RWPE2 (cell line): Measurements from ENCODE around the gene CLEC16A.

Source experiments
- ATAC-seq: fragments of 200-7000 bp; cut with Tn5 transposase; 3 replicates; pipeline ENCODE4 v1.9.1; 2021; ENCODE audit warnings: low read depth
- DNase-seq: peaks from one replicate; pipeline ENCODE4 v3.0.0-alpha.2; 2020; ENCODE audit warnings: low spot score
- H3K27ac ChIP-seq: fragments of 450-650 bp; 2 replicates; pipeline ENCODE4 v1.5.1; 2017; ENCODE audit warnings: mild to moderate bottlenecking; ENCODE audit not compliant: poor library complexity, severe bottlenecking
- H3K27me3 ChIP-seq: fragments of 250-450 bp; sonication (Bioruptor Pico); 2 replicates; pipeline ENCODE4 v1.5.1; 2021; ENCODE audit warnings: mild to moderate bottlenecking, moderate library complexity; ENCODE audit not compliant: insufficient read depth, poor library complexity, severe bottlenecking
- H3K36me3 ChIP-seq: fragments of 250-450 bp; sonication (Bioruptor Pico); 2 replicates; pipeline ENCODE4 v1.5.1; 2020; ENCODE audit warnings: low read depth, mild to moderate bottlenecking, moderate library complexity
- H3K4me1 ChIP-seq: fragments of 250-450 bp; sonication (Bioruptor Pico); 2 replicates; pipeline ENCODE4 v1.5.1; 2021; ENCODE audit warnings: mild to moderate bottlenecking, moderate library complexity; ENCODE audit not compliant: insufficient read depth, poor library complexity, severe bottlenecking
- H3K4me3 ChIP-seq: fragments of 250-450 bp; sonication (Bioruptor Pico); 2 replicates; pipeline ENCODE4 v1.5.1; 2021; ENCODE audit warnings: mild to moderate bottlenecking, moderate library complexity; ENCODE audit not compliant: severe bottlenecking
- H3K9me3 ChIP-seq: fragments of 250-450 bp; sonication (Bioruptor Pico); 2 replicates; pipeline ENCODE4 v1.5.1; 2021; ENCODE audit warnings: mild to moderate bottlenecking, moderate library complexity; ENCODE audit not compliant: severe bottlenecking
- TF ChIP-seq, protein P1 (sequence below): fragments of 450-650 bp; IDR thresholded peaks from one replicate; pipeline ENCODE4 v1.5.1; 2017; ENCODE audit warnings: mild to moderate bottlenecking, moderate library complexity; ENCODE audit not compliant: poor library complexity, severe bottlenecking

CLEC16A gene

GRCh38 chr16:11080327-11080967 is 136.1 kb downstream of the CLEC16A start:
- DNase-seq, result no peak
- no peak overlapping the region for H3K27ac ChIP-seq
- H3K4me3 ChIP-seq, result no peak overlapping the region
- no peak for ATAC-seq
- no peaks in the 10 kb centered on the region for H3K27me3 ChIP-seq
- no peaks in the 10 kb centered on the region for H3K36me3 ChIP-seq
- no peaks in the 10 kb centered on the region for H3K9me3 ChIP-seq
- peaks cover 5% of the 10 kb centered on the region for H3K4me1 ChIP-seq
- TF ChIP-seq, protein P1, sequence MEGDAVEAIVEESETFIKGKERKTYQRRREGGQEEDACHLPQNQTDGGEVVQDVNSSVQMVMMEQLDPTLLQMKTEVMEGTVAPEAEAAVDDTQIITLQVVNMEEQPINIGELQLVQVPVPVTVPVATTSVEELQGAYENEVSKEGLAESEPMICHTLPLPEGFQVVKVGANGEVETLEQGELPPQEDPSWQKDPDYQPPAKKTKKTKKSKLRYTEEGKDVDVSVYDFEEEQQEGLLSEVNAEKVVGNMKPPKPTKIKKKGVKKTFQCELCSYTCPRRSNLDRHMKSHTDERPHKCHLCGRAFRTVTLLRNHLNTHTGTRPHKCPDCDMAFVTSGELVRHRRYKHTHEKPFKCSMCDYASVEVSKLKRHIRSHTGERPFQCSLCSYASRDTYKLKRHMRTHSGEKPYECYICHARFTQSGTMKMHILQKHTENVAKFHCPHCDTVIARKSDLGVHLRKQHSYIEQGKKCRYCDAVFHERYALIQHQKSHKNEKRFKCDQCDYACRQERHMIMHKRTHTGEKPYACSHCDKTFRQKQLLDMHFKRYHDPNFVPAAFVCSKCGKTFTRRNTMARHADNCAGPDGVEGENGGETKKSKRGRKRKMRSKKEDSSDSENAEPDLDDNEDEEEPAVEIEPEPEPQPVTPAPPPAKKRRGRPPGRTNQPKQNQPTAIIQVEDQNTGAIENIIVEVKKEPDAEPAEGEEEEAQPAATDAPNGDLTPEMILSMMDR, result no peak

- ATAC-seq (no peak), DNase-seq (no peak)
- Histone ChIP-seq H3K4me1 (peaks cover 5% of the 10 kb centered on the region), H3K9me3 (no peaks in the 10 kb centered on the region), H3K27ac (no peak overlapping the region), H3K36me3 (no peaks in the 10 kb centered on the region), H3K27me3 (no peaks in the 10 kb centered on the region), H3K4me3 (no peak overlapping the region)
- TF ChIP-seq, protein P1, result no peak
These were observed 136.8 kb downstream of the CLEC16A start for GRCh38 chr16:11080999-11081630.

- H3K27me3 ChIP-seq, result no peaks in the 10 kb centered on the region
- no peak for DNase-seq
- H3K27ac ChIP-seq, result no peak overlapping the region
- ATAC-seq, result no peak
- H3K36me3 ChIP-seq, result no peaks in the 10 kb centered on the region
- no peak overlapping the region for H3K4me3 ChIP-seq
- peaks cover 5% of the 10 kb centered on the region for H3K4me1 ChIP-seq
- TF ChIP-seq, protein P1, result no peak
- no peaks in the 10 kb centered on the region for H3K9me3 ChIP-seq
These were observed 137.9 kb downstream of the CLEC16A start for GRCh38 chr16:11082108-11082859.

DNA sequence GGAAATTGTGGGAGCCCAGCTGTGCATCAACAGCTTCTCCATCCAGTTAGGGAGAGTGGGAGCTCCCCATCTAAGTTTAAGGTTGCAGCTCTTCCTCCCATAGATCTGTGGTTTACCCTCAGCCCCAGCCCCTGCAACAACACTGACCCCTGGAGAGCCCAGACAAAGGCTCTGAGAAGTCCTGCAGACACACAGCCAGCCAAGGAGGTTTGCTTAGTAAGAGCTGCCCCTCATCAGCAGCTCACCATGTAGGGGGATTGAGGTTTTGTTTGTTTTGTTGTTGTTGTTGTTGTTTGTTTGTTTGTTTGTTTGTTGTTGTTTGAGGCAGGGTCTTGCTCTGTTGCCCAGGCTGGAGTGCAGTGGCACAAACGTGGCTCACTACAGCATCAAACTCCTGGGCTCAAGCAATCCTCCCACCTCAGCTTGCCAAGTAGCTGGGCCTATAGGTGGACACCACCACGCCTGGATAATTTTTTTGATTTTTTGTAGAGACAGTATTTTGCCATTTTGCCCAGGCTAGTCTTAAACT is 138.6 kb downstream of the CLEC16A start:
- H3K9me3 ChIP-seq, result no peaks in the 10 kb centered on the region
- DNase-seq (no peak), ATAC-seq (no peak)
- H3K27ac ChIP-seq, result no peak overlapping the region
- H3K4me1 ChIP-seq, result peaks cover 2% of the 10 kb centered on the region
- TF ChIP-seq, protein P1, result no peak
- no peak overlapping the region for H3K4me3 ChIP-seq
- H3K36me3 ChIP-seq, result no peaks in the 10 kb centered on the region
- H3K27me3 ChIP-seq, result no peaks in the 10 kb centered on the region
